Metanephros (tissue), 1 donor: ENCODE measurements around the gene ITLN1. TPM values are rescaled to one million over a fixed set of nuclear protein-coding genes. Genes with fewer than 3 reads are reported as not detected.

Experiments
- total RNA-seq: library from RNA; depleted of rRNA; stranded (reverse); fragments of >200 nt; gene quantifications from one replicate; pipeline ENCODE4 v1.2.3, GENCODE V29; 2014

The ITLN1 gene
- total RNA-seq, result 3.2 TPM

DNA sequence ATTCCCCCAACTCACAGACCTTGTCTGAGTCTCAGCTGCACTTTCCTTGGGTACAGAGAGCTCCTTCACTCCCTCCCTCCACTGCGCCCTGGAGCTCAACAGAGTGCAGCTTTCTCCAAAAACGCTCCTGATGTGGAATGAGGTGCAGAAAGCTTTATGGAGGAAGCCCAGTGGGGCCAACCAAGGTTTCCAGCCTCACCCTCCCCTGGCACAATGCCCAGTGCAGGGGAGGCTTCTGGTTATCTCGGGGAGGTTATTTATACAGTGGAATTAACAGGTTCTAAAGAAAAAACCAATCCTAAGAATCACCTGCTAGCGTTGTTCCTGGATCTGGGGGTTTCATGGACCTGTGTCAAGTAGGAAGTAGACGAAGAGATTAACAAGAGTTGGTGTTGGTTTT, at the start of gene ITLN1:
TSS of gene ITLN1 (minus strand) at position 139 of the 400 bp plus-strand sequence. CDS start 303 bp downstream, outside the sequence.

GRCh38 chr1:160862203-160863060, 22.5 kb downstream of the ITLN1 start, which contains the start of gene CD244:
TSS of gene CD244 (minus strand) at chr1:160862887. CDS start at chr1:160862677, 210 bp downstream.

Other genes with a start within 250 kb of the ITLN1 start
- 0.64 TPM for gene SLAMF1, start 238.1 kb downstream of the ITLN1 start, total RNA-seq
- 5.5 TPM for gene CD48, start 173.4 kb downstream of the ITLN1 start, total RNA-seq
- 0.58 TPM for gene SLAMF7, start 145.9 kb downstream of the ITLN1 start, total RNA-seq
- gene LY9, start 89.0 kb downstream of the ITLN1 start, total RNA-seq, result 0.93 TPM
- gene CD244, start 22.3 kb downstream of the ITLN1 start, total RNA-seq, result 0.93 TPM
- not detected for gene ITLN2, start 69.6 kb upstream of the ITLN1 start, total RNA-seq
- gene F11R, start 136.0 kb upstream of the ITLN1 start, total RNA-seq, result 96.5 TPM
- 56.5 TPM for gene TSTD1, start 153.8 kb upstream of the ITLN1 start, total RNA-seq
- gene USF1, start 160.8 kb upstream of the ITLN1 start, total RNA-seq, result 63.2 TPM
- gene ARHGAP30, start 184.7 kb upstream of the ITLN1 start, total RNA-seq, result 5.5 TPM
- gene NECTIN4, start 204.4 kb upstream of the ITLN1 start, total RNA-seq, result 6.3 TPM
- gene KLHDC9, start 213.2 kb upstream of the ITLN1 start, total RNA-seq, result 10.7 TPM
- 16.2 TPM for gene PFDN2, start 232.9 kb upstream of the ITLN1 start, total RNA-seq
- gene NIT1, start 232.9 kb upstream of the ITLN1 start, total RNA-seq, result 43.4 TPM
- gene DEDD, start 247.5 kb upstream of the ITLN1 start, total RNA-seq, result 22.9 TPM